Measurements from ENCODE around the gene LRRC14B.
A peak's percentile ranks its signal among the peaks of the same experiment; 100 is the strongest.

Gene LRRC14B

DNA sequence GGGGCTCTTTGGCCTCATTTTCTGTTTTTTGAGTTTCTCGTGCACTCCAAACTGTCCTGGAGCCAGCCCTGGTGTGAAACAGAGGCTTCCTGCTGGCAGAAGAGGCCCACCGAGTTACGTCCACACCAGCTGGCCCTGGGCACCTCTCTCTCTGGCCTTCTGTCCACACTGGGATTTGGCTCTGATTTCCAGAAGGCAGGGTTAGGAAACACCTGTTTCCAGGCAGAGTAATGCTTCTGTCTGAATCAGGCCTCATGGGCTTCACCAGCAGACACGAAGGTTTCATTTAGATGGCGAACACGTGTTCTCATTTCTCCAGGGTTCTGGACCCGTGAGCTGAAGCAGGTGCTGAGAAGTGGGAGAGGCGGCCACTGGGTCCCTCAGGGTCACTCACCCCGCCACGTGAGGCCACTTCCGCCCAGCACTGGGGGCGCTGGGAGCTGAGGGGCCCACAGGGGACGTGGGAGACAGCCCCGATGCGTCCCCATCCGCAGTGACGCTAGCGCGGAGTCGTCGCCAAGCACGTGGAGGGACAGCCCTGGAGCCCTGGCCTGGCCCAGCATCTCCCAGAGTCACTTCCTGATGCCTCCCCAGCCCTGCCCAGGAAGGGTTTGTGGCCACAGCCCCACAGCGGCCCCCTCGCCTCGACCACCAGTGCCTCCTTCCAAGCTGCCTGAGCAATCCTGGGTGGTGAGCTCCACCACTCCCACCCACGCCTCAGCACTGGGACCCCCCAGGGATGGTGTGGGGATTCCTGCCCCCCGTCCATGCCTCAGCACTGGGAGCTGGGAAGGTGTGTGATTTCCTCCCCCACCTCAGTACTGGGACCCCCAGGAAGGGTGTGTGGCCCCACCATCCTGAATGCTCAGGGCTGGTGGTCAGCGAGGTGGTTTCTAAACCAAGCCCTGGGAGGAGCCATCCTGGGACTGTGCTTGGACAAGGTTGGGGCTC is 4.9 kb upstream of the LRRC14B start:
- in situ Hi-C loops (cut with HindIII; ENCODE audit: low sequenced_read_pairs), result no loop called here
- DNase-seq (ENCODE audit: low read depth), result no peak
- H3K4me3 ChIP-seq (ENCODE audit: low read depth, low read length), result no peak overlapping the region
- TF ChIP-seq, protein P1, sequence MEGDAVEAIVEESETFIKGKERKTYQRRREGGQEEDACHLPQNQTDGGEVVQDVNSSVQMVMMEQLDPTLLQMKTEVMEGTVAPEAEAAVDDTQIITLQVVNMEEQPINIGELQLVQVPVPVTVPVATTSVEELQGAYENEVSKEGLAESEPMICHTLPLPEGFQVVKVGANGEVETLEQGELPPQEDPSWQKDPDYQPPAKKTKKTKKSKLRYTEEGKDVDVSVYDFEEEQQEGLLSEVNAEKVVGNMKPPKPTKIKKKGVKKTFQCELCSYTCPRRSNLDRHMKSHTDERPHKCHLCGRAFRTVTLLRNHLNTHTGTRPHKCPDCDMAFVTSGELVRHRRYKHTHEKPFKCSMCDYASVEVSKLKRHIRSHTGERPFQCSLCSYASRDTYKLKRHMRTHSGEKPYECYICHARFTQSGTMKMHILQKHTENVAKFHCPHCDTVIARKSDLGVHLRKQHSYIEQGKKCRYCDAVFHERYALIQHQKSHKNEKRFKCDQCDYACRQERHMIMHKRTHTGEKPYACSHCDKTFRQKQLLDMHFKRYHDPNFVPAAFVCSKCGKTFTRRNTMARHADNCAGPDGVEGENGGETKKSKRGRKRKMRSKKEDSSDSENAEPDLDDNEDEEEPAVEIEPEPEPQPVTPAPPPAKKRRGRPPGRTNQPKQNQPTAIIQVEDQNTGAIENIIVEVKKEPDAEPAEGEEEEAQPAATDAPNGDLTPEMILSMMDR (IDR thresholded peaks at IDR 0.05; ENCODE audit: low read depth, low read length, missing control alignments), result no peak

DNA sequence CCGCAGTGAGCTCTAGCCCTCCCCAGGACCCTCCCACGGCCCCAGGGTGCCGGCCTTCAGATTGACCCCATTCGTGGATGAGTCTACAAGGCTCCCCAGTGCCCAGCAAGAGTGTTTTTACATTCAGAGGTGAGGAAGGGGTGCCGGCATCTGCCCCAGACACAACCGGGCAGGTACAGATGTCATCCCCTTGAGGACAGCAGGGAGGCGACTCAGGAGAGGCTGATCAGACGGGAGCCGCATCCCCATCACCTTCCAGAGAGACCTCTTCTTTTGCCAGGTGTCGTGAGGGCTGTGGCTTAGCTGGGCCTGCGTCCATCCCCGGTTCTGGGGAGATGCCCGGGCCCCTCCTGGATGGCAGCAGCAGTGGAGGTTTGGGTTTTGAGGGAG is 4.3 kb upstream of the LRRC14B start:
- TF ChIP-seq, protein P1 (IDR thresholded peaks at IDR 0.05; ENCODE audit: low read depth, low read length, missing control alignments), result no peak
- no peak for DNase-seq (ENCODE audit: low read depth)
- no peak overlapping the region for H3K4me3 ChIP-seq (ENCODE audit: low read depth, low read length)
- in situ Hi-C loops (cut with HindIII; ENCODE audit: low sequenced_read_pairs), result no loop called here

DNA sequence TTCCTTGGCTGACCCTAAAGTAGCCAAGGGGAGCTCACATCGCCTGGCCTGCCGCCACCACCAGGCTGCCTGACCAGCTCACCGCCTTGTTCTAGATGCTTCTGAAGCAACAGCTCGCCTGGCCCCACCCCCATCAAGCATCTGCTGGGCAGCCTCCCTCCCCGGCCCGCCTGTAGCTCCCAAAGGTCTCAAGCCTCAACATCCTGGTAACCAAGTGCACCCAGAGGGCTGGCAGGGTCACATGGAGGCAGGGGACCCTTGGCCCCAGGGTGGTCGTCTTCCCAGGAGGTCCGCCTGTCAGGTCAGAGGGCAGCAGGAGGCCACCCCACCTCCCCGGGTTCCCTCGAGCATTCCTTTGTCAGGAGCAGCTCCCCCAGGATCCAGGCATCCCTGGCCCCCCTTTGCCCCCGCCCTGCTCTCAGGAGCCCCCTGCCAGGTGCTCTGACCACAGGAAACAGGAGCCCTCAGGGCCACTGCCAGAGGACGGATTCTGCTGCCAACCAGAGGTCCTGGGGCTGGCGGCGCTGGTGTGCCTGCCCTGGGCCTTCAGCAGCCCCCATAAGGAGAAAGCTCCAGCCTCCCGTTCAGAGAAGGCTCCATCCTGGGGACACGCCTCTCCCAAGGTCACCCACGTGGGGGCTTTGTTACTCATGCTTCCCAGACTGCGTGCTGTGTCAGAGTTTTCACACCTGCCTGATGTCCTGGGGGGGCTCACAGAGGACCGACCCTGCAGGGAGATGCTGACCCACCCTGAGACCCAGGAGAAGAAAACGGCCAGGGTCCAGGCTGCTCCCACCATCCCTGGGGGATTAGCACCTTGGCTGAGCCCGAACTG is 3.5 kb upstream of the LRRC14B start:
- in situ Hi-C loops (cut with HindIII; ENCODE audit: low sequenced_read_pairs), result no loop called here
- TF ChIP-seq, protein P1 (IDR thresholded peaks at IDR 0.05; ENCODE audit: low read depth, low read length, missing control alignments), result no peak
- no peak for DNase-seq (ENCODE audit: low read depth)
- no peak overlapping the region for H3K4me3 ChIP-seq (ENCODE audit: low read depth, low read length)

DNA sequence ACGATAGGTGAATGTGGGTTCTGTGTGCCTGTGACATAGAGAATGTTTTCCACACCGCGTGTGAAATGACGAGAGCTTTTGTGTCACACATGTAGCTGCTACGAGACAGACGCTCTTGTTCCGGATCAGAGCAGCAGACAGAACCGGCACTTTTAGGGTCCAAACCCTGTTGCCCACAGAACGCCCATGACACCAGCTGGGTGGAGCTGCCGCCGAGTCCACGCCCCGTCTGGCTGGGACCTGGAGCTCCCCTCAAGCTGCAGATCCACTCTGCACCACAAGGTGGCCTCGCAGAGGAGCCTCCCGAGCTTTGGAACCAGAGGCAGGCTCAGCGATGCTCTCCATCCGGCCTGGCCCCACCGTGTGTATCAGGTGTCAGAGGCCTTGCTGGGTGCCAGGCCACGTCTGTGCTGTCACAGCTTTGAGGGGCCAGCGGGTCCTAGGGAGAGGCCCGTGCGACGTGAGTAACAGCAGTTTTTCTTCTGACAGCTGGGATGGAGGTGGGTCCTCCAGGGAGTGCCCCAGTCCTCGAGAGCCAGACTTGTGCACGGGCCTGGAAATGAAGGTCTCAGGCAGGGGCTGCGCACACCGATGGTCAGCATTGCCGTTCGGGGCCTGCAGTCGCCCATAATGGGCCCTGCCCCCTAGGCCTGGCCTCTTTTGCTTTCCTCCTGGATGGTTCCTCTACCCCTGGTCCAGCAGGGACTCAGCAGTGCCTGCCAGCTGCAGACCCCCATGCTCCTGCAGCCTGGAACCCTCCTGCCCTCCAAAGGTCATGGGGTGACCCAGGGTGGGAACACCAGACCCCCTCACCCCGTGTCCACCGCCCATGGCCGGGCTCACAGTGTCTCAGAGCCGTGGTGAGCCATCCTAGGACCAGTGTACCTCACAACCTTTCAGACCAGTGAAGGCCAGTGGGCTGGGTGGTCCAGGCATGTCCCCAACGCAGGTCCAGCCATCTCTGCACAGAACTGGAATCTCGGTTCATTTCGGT is 2.5 kb upstream of the LRRC14B start:
- TF ChIP-seq, protein P1 (IDR thresholded peaks at IDR 0.05; ENCODE audit: low read depth, low read length, missing control alignments), result peak; percentile 94
- no peak overlapping the region for H3K4me3 ChIP-seq (ENCODE audit: low read depth, low read length)
- in situ Hi-C loops (cut with HindIII; ENCODE audit: low sequenced_read_pairs), result no loop called here
- peak; percentile 55 for DNase-seq (ENCODE audit: low read depth)

DNA sequence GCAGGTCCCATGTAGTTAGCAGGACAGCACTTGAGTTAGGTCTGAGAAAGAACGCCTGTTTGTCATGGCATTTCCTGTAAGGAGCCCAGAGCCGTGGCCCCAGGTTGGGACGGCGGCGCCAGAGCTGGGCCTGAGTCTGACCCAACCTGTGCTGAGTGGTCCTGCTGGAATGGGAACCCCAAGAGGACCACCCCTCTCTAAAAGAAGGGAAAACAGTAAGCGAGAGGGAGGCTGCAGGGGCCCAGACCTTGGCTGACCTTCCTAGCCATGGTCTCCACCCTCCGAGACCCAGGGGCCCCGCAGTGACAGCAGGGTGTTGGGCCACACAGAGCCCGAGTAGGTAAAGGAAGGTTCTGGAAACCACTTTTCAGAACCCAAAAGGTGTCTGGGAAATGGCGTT is 1.8 kb upstream of the LRRC14B start:
- no peak for DNase-seq (ENCODE audit: low read depth)
- TF ChIP-seq, protein P1 (IDR thresholded peaks at IDR 0.05; ENCODE audit: low read depth, low read length, missing control alignments), result no peak
- H3K4me3 ChIP-seq (ENCODE audit: low read depth, low read length), result no peak overlapping the region
- in situ Hi-C loops (cut with HindIII; ENCODE audit: low sequenced_read_pairs), result no loop called here
